Fibroblast of lung (primary cell): Measurements from ENCODE around the gene SMG6. TPM values are rescaled to one million over a fixed set of nuclear protein-coding genes. Genes with fewer than 3 reads are reported as not detected.

Experiments
- DNase-seq, 2 donors: peaks; one replicate each; pipeline versions ENCODE4 v3.0.0 to v3.0.0-alpha.2; 2010; ENCODE audit warnings: low read depth in 2 of 2
- H2AFZ ChIP-seq: 2 replicates; pipeline ENCODE4 v1.5.1; 2012; ENCODE audit warnings: low read length, control low read depth, inconsistent platforms
- H3K27ac ChIP-seq: 2 replicates; pipeline ENCODE4 v1.5.1; 2011; ENCODE audit warnings: low read length, control low read depth; ENCODE audit not compliant: insufficient read depth
- H3K27me3 ChIP-seq: 2 replicates; pipeline ENCODE4 v1.5.1; 2011; ENCODE audit warnings: mild to moderate bottlenecking, low read length; ENCODE audit not compliant: control insufficient read depth, insufficient read depth
- H3K36me3 ChIP-seq: 2 replicates; pipeline ENCODE4 v1.5.1; 2011; ENCODE audit warnings: low read length; ENCODE audit not compliant: control insufficient read depth, insufficient read depth
- H3K4me1 ChIP-seq: 2 replicates; pipeline ENCODE4 v1.5.1; 2011; ENCODE audit warnings: low read length; ENCODE audit not compliant: control insufficient read depth, insufficient read depth; ENCODE audit errors: extremely low read depth
- H3K4me2 ChIP-seq: 2 replicates; pipeline ENCODE4 v1.5.1; 2011; ENCODE audit warnings: low read length, control low read depth; ENCODE audit not compliant: insufficient read depth; ENCODE audit errors: extremely low read depth
- H3K4me3 ChIP-seq, 4 experiments: fragments of 200-600 bp in 1 of 4; sonication (generic) in 1 of 4; replicated peaks in 1 of 4; 2 replicates each; pipeline ENCODE4 v1.5.1; 2011 to 2016; ENCODE audit warnings: low read length in 4 of 4, low read depth in 3 of 4, mild to moderate bottlenecking in 3 of 4, control low read depth in 2 of 4, inconsistent platforms in 1 of 4, mixed read lengths in 1 of 4; ENCODE audit not compliant: insufficient read depth in 1 of 4; ENCODE audit errors: control extremely low read depth in 1 of 4
- H3K79me2 ChIP-seq: 2 replicates; pipeline ENCODE4 v1.5.1; 2012; ENCODE audit warnings: mild to moderate bottlenecking, low read length, inconsistent platforms; ENCODE audit not compliant: control insufficient read depth, insufficient read depth
- H3K9ac ChIP-seq: 2 replicates; pipeline ENCODE4 v1.5.1; 2011; ENCODE audit warnings: mild to moderate bottlenecking, low read length, control low read depth; ENCODE audit not compliant: insufficient read depth
- H3K9me3 ChIP-seq: 2 replicates; pipeline ENCODE4 v1.5.1; 2012; ENCODE audit warnings: low read depth, low read length; ENCODE audit not compliant: control insufficient read depth, insufficient read depth
- H4K20me1 ChIP-seq: 2 replicates; pipeline ENCODE4 v1.5.1; 2011; ENCODE audit warnings: low read length; ENCODE audit not compliant: control insufficient read depth, insufficient read depth; ENCODE audit errors: extremely low read depth
- EZH2 ChIP-seq: IDR thresholded peaks from 2 replicates; pipeline ENCODE4 v1.5.1; 2012; ENCODE audit warnings: low read length, control low read depth, mild to moderate bottlenecking; ENCODE audit errors: missing control alignments
- polyA plus RNA-seq, 2 donors: library from polyadenylated mRNA; depleted of rRNA in 1 of 2; stranded (reverse) in 1 of 2; unstranded in 1 of 2; fragments of >200 nt; gene quantifications; 2 replicates each; pipeline ENCODE4 v1.2.1, GENCODE V29; 2011 to 2012; ENCODE audit warnings: missing spikeins in 1 of 2
- total RNA-seq: library from RNA; depleted of rRNA; stranded (reverse); fragments of >200 nt; gene quantifications from 2 replicates; pipeline ENCODE4 v1.2.1, GENCODE V29; 2014
- TF ChIP-seq, protein P1 (sequence below), 2 donors: IDR thresholded peaks in 1 of 2; conservative IDR thresholded peaks in 1 of 2; 1 replicate in 1 of 2; 2 replicates in 1 of 2; pipeline ENCODE4 v1.5.1; 2011 to 2012; ENCODE audit warnings: low read length in 2 of 2, control low read depth in 1 of 2, inconsistent platforms in 1 of 2, low read depth in 1 of 2, mild to moderate bottlenecking in 1 of 2

The SMG6 gene
- total and polyA plus RNA-seq, 2 donors (not counting 1 experiment from before 2014, with no cell fraction given), result 14.7 to 29.9 TPM

DNA sequence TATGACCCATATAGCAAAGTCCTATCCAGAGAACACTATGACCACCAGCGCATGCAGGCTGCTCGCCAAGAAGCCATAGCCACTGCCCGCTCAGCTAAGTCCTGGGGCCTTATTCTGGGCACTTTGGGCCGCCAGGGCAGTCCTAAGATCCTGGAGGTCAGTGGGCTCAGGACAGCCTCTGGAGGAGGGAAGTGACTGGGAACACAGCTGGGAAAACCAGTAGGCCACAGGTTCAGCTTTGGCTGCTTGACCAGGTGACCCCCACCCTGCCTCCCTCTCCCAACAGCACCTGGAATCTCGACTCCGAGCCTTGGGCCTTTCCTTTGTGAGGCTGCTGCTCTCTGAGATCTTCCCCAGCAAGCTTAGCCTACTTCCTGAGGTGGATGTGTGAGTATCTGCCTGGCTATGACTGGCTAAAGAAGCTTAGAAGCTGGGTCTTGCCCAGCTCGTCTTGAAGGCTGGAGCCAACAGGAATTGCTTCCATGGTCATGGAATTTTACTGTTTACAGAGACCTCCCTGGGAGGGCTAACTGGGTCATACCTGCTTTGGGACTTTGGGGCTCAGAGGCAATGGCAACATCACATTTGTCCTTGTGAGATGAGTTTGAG lies 263.3 kb downstream of the SMG6 start:
- TF ChIP-seq EZH2, result no peak
- TF ChIP-seq, protein P1, sequence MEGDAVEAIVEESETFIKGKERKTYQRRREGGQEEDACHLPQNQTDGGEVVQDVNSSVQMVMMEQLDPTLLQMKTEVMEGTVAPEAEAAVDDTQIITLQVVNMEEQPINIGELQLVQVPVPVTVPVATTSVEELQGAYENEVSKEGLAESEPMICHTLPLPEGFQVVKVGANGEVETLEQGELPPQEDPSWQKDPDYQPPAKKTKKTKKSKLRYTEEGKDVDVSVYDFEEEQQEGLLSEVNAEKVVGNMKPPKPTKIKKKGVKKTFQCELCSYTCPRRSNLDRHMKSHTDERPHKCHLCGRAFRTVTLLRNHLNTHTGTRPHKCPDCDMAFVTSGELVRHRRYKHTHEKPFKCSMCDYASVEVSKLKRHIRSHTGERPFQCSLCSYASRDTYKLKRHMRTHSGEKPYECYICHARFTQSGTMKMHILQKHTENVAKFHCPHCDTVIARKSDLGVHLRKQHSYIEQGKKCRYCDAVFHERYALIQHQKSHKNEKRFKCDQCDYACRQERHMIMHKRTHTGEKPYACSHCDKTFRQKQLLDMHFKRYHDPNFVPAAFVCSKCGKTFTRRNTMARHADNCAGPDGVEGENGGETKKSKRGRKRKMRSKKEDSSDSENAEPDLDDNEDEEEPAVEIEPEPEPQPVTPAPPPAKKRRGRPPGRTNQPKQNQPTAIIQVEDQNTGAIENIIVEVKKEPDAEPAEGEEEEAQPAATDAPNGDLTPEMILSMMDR (conservative IDR thresholded peaks at IDR 0.05 in 1 of 2, IDR thresholded peaks at IDR 0.05 in 1 of 2; ENCODE audit: low read depth in 1 of 2, low read length in 2 of 2), result no peak
- H3K36me3 ChIP-seq, result peaks cover 20% of the 10 kb centered on the region

DNA sequence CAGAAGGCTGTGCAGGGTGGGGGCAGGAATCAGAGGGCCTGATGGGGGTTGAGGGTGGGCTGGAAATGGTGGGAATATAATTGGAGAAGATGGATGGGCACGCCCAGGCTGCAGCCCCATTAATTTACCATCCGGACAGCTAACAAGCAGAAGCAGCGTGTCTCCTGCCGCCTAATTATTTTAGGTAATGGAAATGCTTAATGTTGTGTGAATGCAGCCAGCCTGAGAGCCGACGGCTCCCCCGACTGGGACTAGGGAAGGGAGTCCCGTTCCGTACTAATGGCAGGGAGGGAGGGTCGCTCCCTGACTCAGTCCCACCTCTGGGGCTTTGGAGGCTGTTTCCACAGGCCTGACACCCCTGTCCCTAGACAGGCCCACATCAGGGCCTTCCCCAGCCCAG lies 266.4 kb downstream of the SMG6 start:
- TF ChIP-seq, protein P1 (conservative IDR thresholded peaks at IDR 0.05 in 1 of 2, IDR thresholded peaks at IDR 0.05 in 1 of 2; ENCODE audit: low read depth in 1 of 2, low read length in 2 of 2), result no peak
- no peak for TF ChIP-seq EZH2
- Histone ChIP-seq H3K9ac (no peak overlapping the region), H3K4me2 (no peak overlapping the region)

More for the DNA sequence above, 263.3 kb downstream of the SMG6 start:
- Histone ChIP-seq H3K79me2 (peaks cover 15% of the 10 kb centered on the region), H3K9ac (no peak overlapping the region), H3K4me1 (peaks cover 16% of the 10 kb centered on the region), H3K9me3 (no peaks in the 10 kb centered on the region), H3K4me2 (no peak overlapping the region), H3K27me3 (no peaks in the 10 kb centered on the region), H4K20me1 (no peaks in the 10 kb centered on the region), H3K4me3 (no peak overlapping the region), H2AFZ (no peak overlapping the region), H3K27ac (no peak overlapping the region)
- no peak for DNase-seq

DNA sequence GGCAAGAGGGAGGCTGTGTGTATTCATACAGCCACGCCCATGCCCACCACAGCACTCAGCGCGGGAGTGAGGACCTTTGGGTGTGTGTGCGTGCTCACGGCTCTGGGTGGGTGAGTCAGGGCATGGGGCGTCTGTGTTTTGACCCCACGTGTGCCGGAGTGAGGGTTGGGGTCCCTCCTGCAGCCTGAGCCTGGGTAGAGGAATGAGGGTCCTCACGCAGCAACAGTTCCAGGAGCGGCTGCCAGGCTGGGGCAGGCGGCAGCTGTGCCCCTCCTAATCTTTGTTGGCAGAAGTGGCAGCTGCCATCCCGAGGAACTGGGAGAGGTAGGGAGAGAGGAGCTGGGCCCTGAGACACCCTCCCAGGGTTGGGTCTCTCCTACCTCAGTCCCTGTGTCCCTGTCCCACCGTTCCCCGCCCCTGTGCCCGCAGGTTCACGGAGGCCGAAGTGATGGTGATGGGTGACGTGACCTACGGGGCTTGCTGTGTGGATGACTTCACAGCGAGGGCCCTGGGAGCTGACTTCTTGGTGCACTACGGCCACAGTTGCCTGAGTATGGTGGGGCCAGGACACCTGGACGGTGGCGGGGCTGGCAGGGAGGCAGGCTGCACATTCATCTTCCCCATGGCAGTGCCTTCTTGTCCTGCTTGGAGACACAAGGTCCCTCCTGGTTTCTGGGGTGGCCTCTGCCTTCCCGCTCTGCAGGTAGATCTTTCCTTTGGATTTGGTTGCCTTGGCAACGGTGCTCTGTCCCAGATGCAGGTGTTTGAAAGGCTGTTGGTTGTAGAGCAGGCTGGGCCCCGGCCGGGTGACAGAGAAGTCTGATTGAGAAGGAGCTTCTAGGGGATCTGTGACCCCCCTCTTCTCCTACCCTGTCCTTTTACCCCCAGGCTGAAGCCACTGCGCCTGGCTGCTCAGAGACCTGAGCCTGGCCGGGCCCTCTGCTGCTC lies 267.8 kb downstream of the SMG6 start:
- no peak overlapping the region for H2AFZ ChIP-seq
- H3K36me3 ChIP-seq, result peaks cover 18% of the 10 kb centered on the region
- no peak for DNase-seq
- H3K4me1 ChIP-seq, result peaks cover 13% of the 10 kb centered on the region
- no peak overlapping the region for H3K9ac ChIP-seq
- no peak overlapping the region for H3K4me2 ChIP-seq
- no peak overlapping the region for H3K27ac ChIP-seq
- no peaks in the 10 kb centered on the region for H3K27me3 ChIP-seq
- no peaks in the 10 kb centered on the region for H3K9me3 ChIP-seq
- no peak overlapping the region for H3K4me3 ChIP-seq
- TF ChIP-seq EZH2, result no peak
- TF ChIP-seq, protein P1 (conservative IDR thresholded peaks at IDR 0.05 in 1 of 2, IDR thresholded peaks at IDR 0.05 in 1 of 2; ENCODE audit: low read depth in 1 of 2, low read length in 2 of 2), result no peak
- no peaks in the 10 kb centered on the region for H4K20me1 ChIP-seq
- H3K79me2 ChIP-seq, result peaks cover 5% of the 10 kb centered on the region

More for the DNA sequence above, 266.4 kb downstream of the SMG6 start:
- Histone ChIP-seq H3K27me3 (no peaks in the 10 kb centered on the region), H3K79me2 (peaks cover 2% of the 10 kb centered on the region), H3K27ac (no peak overlapping the region), H3K4me3 (no peak overlapping the region), H3K9me3 (no peaks in the 10 kb centered on the region), H3K36me3 (peaks cover 18% of the 10 kb centered on the region), H4K20me1 (no peaks in the 10 kb centered on the region), H2AFZ (no peak overlapping the region), H3K4me1 (peaks cover 12% of the 10 kb centered on the region)
- no peak for DNase-seq
